HepG2 (cell line): ENCODE measurements around the gene NOP56. TPM values are rescaled to one million over a fixed set of nuclear protein-coding genes. Genes with fewer than 3 reads are reported as not detected.
A peak's percentile ranks its signal among the peaks of the same experiment; 100 is the strongest.

Experiments
- AGO2 ChIP-seq: fragments of 200-400 bp; formaldehyde crosslinking; optimal IDR thresholded peaks from 2 replicates; pipeline ENCODE3; 2017; ENCODE audit warnings: mild to moderate bottlenecking, low read depth, low read length, moderate library complexity
- AKAP8 ChIP-seq: sonication (generic); formaldehyde crosslinking; IDR thresholded peaks from 2 replicates; pipeline ENCODE4 v1.5.1; 2020; ENCODE audit warnings: mild to moderate bottlenecking, missing genetic modification reagents
- GRHL1 ChIP-seq: sonication (generic); formaldehyde crosslinking; conservative IDR thresholded peaks from 2 replicates; pipeline ENCODE4 v1.8.0; 2022; ENCODE audit warnings: missing genetic modification reagents
- JUN ChIP-seq: sonication (generic); formaldehyde crosslinking; IDR thresholded peaks from 2 replicates; pipeline ENCODE4 v1.4.0; 2020; ENCODE audit warnings: mild to moderate bottlenecking, missing genetic modification reagents
- JUNB ChIP-seq: sonication (generic); formaldehyde crosslinking; IDR thresholded peaks from 2 replicates; pipeline ENCODE4 v1.8.0; 2022; ENCODE audit warnings: missing genetic modification reagents, mild to moderate bottlenecking, borderline replicate concordance
- KDM2A ChIP-seq: sonication (generic); formaldehyde crosslinking; IDR thresholded peaks from 2 replicates; pipeline ENCODE4 v1.4.0; 2020; ENCODE audit warnings: low read depth, missing genetic modification reagents, borderline replicate concordance
- MXD4 ChIP-seq: IDR thresholded peaks from 2 replicates; pipeline ENCODE4 v1.6.1; 2016; ENCODE audit warnings: mild to moderate bottlenecking, missing biosample characterization, missing genetic modification reagents
- NONO ChIP-seq, 2 experiments: fragments of 450-650 bp in 1 of 2; sonication (generic) in 1 of 2; formaldehyde crosslinking in 1 of 2; IDR thresholded peaks in 1 of 2; conservative IDR thresholded peaks in 1 of 2; 2 replicates each; pipeline versions ENCODE4 v1.6.1 to v1.8.0; 2017 to 2022; ENCODE audit warnings: mild to moderate bottlenecking in 1 of 2, missing genetic modification reagents in 1 of 2, moderate library complexity in 1 of 2
- POLR2G ChIP-seq: fragments of 200-400 bp; formaldehyde crosslinking; IDR thresholded peaks from 2 replicates; pipeline ENCODE4 v1.6.1; 2018; ENCODE audit warnings: mild to moderate bottlenecking, low read depth, low read length, moderate library complexity
- TEAD3 ChIP-seq: optimal IDR thresholded peaks from 2 replicates; pipeline ENCODE3; 2016; ENCODE audit warnings: borderline replicate concordance
- TRAFD1 ChIP-seq: sonication (generic); formaldehyde crosslinking; IDR thresholded peaks from 2 replicates; pipeline ENCODE4 v1.5.1; 2020; ENCODE audit warnings: missing genetic modification reagents, mild to moderate bottlenecking, borderline replicate concordance
- U2AF1 ChIP-seq: fragments of 200-400 bp; formaldehyde crosslinking; optimal IDR thresholded peaks from 2 replicates; pipeline ENCODE3; 2017; ENCODE audit warnings: mild to moderate bottlenecking, low read depth, low read length
- ZBTB10 ChIP-seq: sonication (generic); formaldehyde crosslinking; IDR thresholded peaks from 2 replicates; pipeline ENCODE4 v1.4.0; 2020; ENCODE audit warnings: missing genetic modification reagents, borderline replicate concordance
- ZFP36 ChIP-seq: fragments of 150-350 bp; IDR thresholded peaks from 2 replicates; pipeline ENCODE4 v1.6.1; 2018; ENCODE audit warnings: borderline replicate concordance, low read length, low read depth; ENCODE audit not compliant: partially characterized antibody
- ZFP90 ChIP-seq: sonication (generic); formaldehyde crosslinking; IDR thresholded peaks from 2 replicates; pipeline ENCODE4 v1.8.0; 2022; ENCODE audit warnings: missing genetic modification reagents, mild to moderate bottlenecking, inconsistent platforms, borderline replicate concordance
- ZNF136 ChIP-seq: sonication (generic); formaldehyde crosslinking; IDR thresholded peaks from 2 replicates; pipeline ENCODE4 v1.8.1; 2022; ENCODE audit warnings: low read depth, mild to moderate bottlenecking, moderate library complexity, missing genetic modification reagents
- ZNF33B ChIP-seq: sonication (generic); formaldehyde crosslinking; IDR thresholded peaks from 2 replicates; pipeline ENCODE4 v1.5.1; 2020; ENCODE audit warnings: mild to moderate bottlenecking, missing genetic modification reagents
- ZNF367 ChIP-seq: sonication (generic); formaldehyde crosslinking; IDR thresholded peaks from 2 replicates; pipeline ENCODE4 v1.4.0; 2020; ENCODE audit warnings: missing genetic modification reagents, borderline replicate concordance
- ZNF652 ChIP-seq: IDR thresholded peaks from 2 replicates; pipeline ENCODE4 v1.6.1; 2016; ENCODE audit warnings: low read depth, borderline replicate concordance
- ZNF780A ChIP-seq: sonication (generic); formaldehyde crosslinking; IDR thresholded peaks from 2 replicates; pipeline ENCODE4 v1.8.0; 2022; ENCODE audit warnings: mild to moderate bottlenecking, missing genetic modification reagents, moderate library complexity
- ZNF792 ChIP-seq: IDR thresholded peaks from 2 replicates; pipeline ENCODE4 v1.6.1; 2016
- ZSCAN9 ChIP-seq: IDR thresholded peaks from 2 replicates; pipeline ENCODE4 v1.6.1; 2016; ENCODE audit warnings: borderline replicate concordance
- polyA plus RNA-seq, 8 experiments: library from polyadenylated mRNA; depleted of rRNA in 3 of 8; stranded (reverse) in 7 of 8; unstranded in 1 of 8; fragments of >200 nt; fragmentation: Illumina TruSeq in 4 of 8; extraction: Trizol in 4 of 8; gene quantifications; 2 replicates each; pipeline versions ENCODE4 v1.2.1 to v1.2.3, GENCODE V29; 2011 to 2016; ENCODE audit warnings: low read depth in 4 of 8, missing spikeins in 1 of 8, mixed read lengths in 1 of 8; ENCODE audit not compliant: insufficient read depth in 1 of 8
- total RNA-seq, 5 experiments: library from RNA; depleted of rRNA; stranded (reverse); fragments of >200 nt; fragmentation: Illumina TruSeq; extraction: Trizol; gene quantifications; 2 replicates each; pipeline ENCODE4 v1.2.3, GENCODE V29; 2016; ENCODE audit warnings: low read depth in 1 of 5

NOP56 gene
- total and polyA plus RNA-seq, 2 of the 13 experiments (the other 11 are each of a cell fraction or from before 2014, with no cell fraction given): 369 to 1,116 TPM

GRCh38 chr20:2658414-2659354, 6.3 kb downstream of the NOP56 start (continued):
- no peak for TF ChIP-seq ZBTB10
- no peak for TF ChIP-seq ZFP90 (CRISPR knock-in tag)
- TF ChIP-seq AKAP8 (CRISPR knock-in tag): peak; percentile 58; the same call in 1 of the 2 replicates
- TF ChIP-seq ZNF652 (CRISPR knock-in tag): no peak
- TF ChIP-seq NONO (IDR thresholded peaks at IDR 0.05): no peak
- TF ChIP-seq NONO (CRISPR knock-in tag; conservative IDR thresholded peaks at IDR 0.05): peak; percentile 83
- 0 out of 2 replicates have a peak, but pooled peaks have one; percentile 46 for TF ChIP-seq ZNF33B (CRISPR knock-in tag)
- TF ChIP-seq TRAFD1: no peak
- TF ChIP-seq JUN (CRISPR knock-in tag): no peak
- no peak for TF ChIP-seq U2AF1
- TF ChIP-seq ZNF792 (CRISPR knock-in tag): 0 out of 2 replicates have a peak, but pooled peaks have one; percentile 12
- peak; percentile 96 for TF ChIP-seq AGO2
- peak; percentile 90 for TF ChIP-seq KDM2A
- no peak for TF ChIP-seq ZNF367
- TF ChIP-seq TEAD3: no peak
- no peak for TF ChIP-seq ZNF136
- 0 out of 2 replicates have a peak, but pooled peaks have one; percentile 49 for TF ChIP-seq ZNF780A (CRISPR knock-in tag)
- peak; percentile 58; the same call in 1 of the 2 replicates for TF ChIP-seq JUNB (CRISPR knock-in tag)
- peak; percentile 88 for TF ChIP-seq POLR2G
- no peak for TF ChIP-seq MXD4
- no peak for TF ChIP-seq ZSCAN9 (CRISPR knock-in tag)
- TF ChIP-seq GRHL1: no peak; the same call in 1 of the 2 replicates
- TF ChIP-seq ZFP36: no peak
